NAMALWA (cell line): ENCODE measurements around the gene FXN.
"Not testable (repeated sequence)": the region's sequence is repeated elsewhere in the genome, so short reads cannot be mapped to it uniquely, and the experiment has no call there.

Experiments
- DNase-seq: peaks from one replicate; pipeline ENCODE4 v3.0.0-alpha.2; 2015; ENCODE audit warnings: low spot score

FXN gene

DNA sequence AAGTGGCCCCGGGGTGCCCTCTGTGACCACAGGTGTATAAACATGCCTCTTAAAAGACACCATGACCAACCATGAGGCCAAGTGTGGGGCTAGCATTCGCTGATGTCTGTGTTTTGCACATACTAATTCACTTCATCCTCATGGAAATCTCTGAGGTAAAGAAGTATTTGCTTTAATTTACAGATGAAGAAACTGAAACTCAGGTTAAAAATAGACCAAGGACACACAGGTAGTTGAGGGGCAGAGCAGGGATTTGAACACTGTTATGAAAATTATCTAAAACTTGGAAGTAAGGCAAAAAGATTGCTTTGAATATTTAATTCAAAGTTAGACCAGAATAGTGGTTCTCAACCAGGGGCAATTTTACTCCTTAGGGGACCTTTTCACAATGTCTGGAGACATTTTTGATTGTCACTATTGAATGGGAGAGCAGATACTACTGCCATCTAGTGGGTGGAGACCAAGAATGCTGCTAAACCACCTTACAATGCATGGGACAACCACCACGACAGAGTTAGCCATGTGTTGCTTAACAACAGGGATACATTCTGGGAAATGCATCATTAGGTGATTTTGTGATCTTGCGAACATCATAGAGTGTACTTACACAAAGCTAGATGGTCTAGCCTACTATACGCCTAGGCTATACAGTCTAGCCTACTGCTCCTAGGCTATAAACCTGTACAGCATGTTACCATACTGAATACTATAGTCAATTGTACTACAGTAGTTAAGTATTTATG lies 8.0 kb upstream of the FXN start:
- peak; percentile 84 for DNase-seq

- no peak for DNase-seq
Observed at GRCh38 chr9:69028754-69029153, 6.8 kb upstream of the FXN start.

GRCh38 chr9:69029535-69029934 lies 6.0 kb upstream of the FXN start:
- no peak for DNase-seq

GRCh38 chr9:69030851-69031645 lies 4.5 kb upstream of the FXN start:
- no peak for DNase-seq

- no peak for DNase-seq
Observed at GRCh38 chr9:69034071-69034470, 1.5 kb upstream of the FXN start.

- peak; percentile 49 for DNase-seq
Observed at GRCh38 chr9:69036309-69036708, 757 bp downstream of the FXN start.

DNA sequence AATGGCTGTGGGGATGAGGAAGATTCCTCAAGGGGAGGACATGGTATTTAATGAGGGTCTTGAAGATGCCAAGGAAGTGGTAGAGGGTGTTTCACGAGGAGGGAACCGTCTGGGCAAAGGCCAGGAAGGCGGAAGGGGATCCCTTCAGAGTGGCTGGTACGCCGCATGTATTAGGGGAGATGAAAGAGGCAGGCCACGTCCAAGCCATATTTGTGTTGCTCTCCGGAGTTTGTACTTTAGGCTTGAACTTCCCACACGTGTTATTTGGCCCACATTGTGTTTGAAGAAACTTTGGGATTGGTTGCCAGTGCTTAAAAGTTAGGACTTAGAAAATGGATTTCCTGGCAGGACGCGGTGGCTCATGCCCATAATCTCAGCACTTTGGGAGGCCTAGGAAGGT lies 1.2 kb downstream of the FXN start:
- no peak for DNase-seq

DNA sequence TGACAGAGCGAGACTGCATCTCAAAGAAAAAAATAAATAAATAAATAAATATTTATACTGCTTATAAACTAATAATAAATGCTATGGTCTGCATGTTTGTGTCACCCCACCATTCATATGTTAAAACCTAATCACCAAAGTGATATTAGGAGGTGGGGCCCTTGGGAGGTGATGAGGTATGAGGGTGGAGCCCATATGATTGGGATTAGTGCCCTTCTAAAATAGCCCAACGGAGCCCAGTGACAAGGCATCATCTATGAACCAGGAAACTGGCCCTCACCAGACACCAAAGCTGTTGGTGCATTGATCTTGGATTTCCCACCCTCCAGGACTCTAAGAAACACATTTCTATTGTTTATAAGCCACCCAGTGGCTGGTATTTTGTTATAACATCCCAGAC lies 5.1 kb downstream of the FXN start:
- no peak for DNase-seq

DNA sequence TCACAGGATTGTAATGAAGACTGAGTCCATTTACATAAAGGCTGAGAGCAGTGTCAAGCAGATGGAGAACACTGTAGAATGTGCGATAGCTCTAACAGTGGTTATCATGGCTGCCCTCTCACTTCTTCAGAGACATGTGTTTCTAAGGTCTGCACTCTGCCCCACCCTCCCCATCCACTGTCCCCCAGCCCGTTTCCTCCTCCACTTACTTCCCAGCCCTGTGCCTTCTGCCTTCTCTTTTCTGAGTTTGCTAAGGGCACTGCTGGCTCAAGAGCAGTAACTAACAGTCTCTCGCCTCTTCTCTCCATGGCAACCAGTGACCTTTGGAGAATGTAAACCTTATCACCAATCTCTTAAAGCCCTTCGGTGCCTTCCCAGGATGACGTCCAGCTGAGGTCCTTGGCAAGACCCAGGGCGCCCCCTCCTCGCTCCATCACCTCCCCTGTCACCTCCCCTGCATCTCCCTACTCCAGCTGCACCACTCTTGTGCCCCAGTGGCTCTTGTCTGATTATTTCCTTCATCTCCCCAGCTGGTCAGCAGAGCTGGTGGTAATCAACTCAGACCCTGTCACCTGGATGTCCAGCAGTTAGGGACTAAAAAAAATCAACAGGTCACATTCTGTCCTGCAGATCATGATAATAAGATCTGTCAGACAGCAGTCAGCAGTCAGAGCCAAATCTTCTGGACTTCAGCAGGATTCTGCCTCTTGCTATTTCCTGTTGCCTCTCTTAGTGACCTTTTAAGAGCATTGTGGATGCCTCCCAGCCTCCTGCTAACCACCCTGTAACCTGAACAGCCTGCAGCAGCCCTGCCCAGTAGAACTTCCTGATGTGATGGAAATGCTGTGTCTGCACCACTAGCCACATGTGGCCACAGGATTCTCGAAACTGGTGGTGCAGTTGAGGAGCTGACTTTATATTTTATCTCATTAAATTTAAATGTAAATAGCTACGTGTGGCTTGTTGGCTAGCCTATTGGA lies 9.0 kb downstream of the FXN start:
- DNase-seq = no peak

GRCh38 chr9:69045821-69046220 lies 10.3 kb downstream of the FXN start:
- no peak for DNase-seq

GRCh38 chr9:69046723-69047122 lies 11.2 kb downstream of the FXN start:
- DNase-seq = no peak

DNA sequence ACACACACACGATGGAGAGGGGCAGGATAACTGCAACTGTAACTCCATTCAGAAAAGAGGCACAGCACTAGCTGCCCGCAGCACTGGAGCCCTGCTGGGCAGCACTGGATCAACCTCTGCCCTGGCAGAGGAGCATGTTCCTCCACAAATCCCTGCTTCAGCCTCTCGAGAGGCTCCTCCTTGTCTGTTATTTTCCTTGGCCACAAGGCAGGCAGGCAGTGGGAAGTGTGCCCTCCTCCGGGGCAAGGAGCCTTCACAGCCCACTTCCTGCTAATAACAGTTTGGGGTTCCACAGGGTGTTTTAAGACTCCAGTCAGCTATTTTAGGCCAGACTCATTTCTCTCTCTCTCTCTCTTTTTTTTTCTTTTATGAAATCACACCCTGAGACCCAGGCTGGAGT lies 11.8 kb downstream of the FXN start:
- no peak for DNase-seq

DNA sequence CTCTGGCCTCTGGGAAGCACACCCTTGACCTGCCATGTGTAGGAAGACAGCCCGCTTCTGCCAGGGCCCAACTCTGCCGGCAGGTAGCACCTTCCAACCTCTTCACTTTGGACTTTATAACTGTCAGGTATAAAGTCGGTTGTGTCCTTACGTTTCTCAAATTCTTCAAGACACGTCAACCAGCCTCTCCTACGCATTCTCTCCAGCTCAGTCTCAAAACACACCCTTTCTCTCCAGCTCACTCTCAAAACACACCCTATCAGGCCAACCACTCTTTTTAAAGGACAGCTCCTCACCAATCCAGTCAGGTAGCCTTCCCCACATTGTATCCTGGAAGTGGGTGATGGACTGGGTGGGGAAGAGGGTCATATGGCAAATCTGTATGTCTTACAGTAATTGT lies 13.5 kb downstream of the FXN start:
- DNase-seq = no peak

DNA sequence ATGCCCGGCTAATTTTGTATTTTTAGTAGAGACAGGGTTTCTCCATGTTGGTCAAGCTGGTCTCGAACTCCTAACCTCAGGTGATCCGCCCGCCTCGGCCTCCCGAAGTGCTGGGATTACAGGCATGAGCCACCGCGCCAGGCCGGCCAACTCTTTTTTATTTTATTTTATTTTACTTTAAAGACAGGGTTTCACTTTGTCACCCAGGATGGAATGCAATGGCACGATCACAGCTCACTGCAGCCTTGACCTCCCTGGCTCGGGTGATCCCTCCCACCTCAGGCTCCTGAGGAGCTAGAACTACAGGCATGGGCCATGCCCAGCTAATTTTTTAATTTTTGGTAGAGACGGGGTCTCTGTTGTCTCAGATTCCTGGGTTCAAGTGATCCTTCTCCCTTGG lies 15.4 kb downstream of the FXN start:
- not testable (repeated sequence) for DNase-seq

DNA sequence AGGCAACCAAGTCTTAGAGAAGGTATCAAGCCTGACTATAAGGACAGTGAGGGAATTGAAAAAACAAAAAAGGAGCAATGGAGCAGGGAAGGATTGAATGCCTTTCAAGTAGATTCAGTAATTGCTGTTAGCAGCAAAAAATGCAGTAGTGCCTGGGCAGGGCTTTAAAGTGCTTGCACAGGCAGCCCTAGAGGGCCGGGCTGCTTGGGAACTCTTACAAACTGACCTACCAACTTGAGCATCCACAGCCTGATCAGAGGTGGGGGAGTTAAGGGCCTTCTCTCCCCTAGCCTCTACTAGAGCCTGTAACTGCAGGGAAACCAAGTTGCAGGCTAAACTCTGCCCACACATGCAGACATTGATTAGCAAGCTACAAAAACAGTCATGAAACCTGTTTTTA lies 19.4 kb downstream of the FXN start:
- no peak for DNase-seq

- no peak for DNase-seq
Observed at GRCh38 chr9:69056191-69056815, 20.8 kb downstream of the FXN start.

DNA sequence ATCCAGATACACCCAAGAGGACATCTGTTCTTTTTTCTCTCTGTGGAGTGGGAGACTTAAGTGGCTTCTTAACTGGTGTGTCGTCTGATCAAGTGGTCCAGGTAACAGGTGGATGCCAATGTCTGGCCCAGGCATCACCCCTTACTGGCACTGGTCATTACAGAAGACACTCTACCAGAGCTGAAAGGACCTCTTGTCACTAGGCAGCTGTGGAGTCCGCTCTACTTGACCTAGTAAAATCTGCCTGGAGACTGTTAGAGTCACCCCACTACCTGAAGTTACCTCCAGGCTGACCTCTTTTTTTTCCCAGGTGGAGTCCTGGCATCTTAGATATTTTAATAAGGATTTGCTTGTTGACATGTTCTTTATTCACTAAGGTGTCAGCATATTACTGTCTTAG lies 22.5 kb downstream of the FXN start:
- DNase-seq = no peak

- DNase-seq = no peak
Observed at GRCh38 chr9:69060766-69061165, 25.2 kb downstream of the FXN start.

DNA sequence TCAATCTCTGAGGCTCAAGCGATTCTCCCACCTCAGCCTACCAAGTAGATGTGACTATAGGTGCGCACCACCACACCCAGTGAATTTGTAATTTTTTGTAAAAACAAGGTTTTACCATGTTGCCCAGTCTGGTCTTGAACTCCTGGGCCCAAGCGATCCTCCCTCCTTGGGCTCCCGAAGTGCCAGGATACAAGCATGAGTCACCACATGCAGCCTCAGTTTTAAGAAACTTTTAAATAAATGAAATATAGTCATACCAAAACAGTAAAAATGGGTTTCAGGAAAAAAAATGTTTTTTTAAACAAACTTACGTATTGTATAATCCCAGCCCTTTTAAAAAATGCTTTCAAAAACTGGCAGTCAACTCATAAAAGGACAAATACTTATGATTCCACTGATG lies 26.6 kb downstream of the FXN start:
- DNase-seq = no peak

DNA sequence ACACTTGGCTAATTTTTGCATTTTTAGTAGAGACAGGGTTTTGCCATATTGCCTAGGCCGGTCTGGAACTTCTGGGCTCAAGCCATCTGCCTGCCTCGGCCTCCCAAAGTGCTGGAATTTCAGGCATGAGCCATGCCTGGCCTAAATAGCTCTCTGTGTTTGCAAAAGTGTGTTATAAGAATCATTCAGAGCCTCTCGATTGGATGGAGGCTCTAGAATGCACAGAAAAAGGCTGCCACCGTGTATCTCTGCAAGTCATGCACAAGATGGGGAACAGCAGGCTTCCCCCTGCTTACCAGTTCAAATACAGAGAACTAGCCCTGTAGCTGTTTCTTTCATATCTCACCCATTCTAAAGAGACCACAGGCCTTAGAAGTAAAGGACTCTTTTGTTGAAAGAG lies 28.3 kb downstream of the FXN start:
- no peak for DNase-seq

DNA sequence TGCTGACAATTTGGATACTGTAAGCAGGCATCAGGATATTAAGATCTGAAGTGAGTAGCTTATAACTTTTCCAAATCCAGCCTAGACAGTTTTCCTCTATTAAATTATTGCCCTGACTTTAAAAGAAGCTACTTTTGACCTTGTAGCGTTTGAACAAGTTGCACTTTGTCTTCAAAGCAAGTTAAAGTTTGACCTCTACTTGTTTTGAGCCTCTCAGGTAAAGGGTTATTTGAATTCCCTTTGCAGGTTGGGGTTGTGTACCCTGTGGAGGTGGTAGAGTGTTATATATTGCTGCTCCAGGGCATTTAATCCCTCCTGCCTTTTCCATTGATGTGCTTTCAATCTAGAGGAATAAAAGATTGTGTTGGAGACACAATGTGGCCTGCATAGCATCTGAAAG lies 30.1 kb downstream of the FXN start:
- DNase-seq = no peak

GRCh38 chr9:69066955-69067354 lies 31.4 kb downstream of the FXN start:
- DNase-seq = no peak
